Endothelial cell (in vitro differentiated cells): ENCODE measurements around the gene FBF1. TPM values are rescaled to one million over a fixed set of nuclear protein-coding genes. Genes with fewer than 3 reads are reported as not detected.
"Not testable (repeated sequence)": the region's sequence is repeated elsewhere in the genome, so short reads cannot be mapped to it uniquely, and the experiment has no call there.

Experiments
- DNase-seq: peaks from one replicate; pipeline ENCODE4 v3.0.0; 2021; ENCODE audit warnings: low spot score
- H3K27ac Mint-ChIP-seq: one replicate; pipeline ENCODE4 v1.8.0; 2021; ENCODE audit warnings: mixed read lengths, inconsistent platforms; ENCODE audit not compliant: unreplicated experiment
- H3K27me3 Mint-ChIP-seq: one replicate; pipeline ENCODE4 v1.8.0; 2021; ENCODE audit warnings: mild to moderate bottlenecking, moderate library complexity, mixed read lengths, inconsistent platforms; ENCODE audit not compliant: unreplicated experiment
- H3K36me3 Mint-ChIP-seq: one replicate; pipeline ENCODE4 v1.8.0; 2021; ENCODE audit warnings: mild to moderate bottlenecking, low read depth, mixed read lengths, inconsistent platforms; ENCODE audit not compliant: unreplicated experiment
- H3K4me1 Mint-ChIP-seq: one replicate; pipeline ENCODE4 v1.8.0; 2021; ENCODE audit warnings: mild to moderate bottlenecking, mixed read lengths, inconsistent platforms; ENCODE audit not compliant: unreplicated experiment
- H3K4me3 Mint-ChIP-seq: one replicate; pipeline ENCODE4 v1.8.0; 2021; ENCODE audit warnings: mild to moderate bottlenecking, mixed read lengths, inconsistent platforms; ENCODE audit not compliant: unreplicated experiment
- H3K9me3 Mint-ChIP-seq: one replicate; pipeline ENCODE4 v1.8.0; 2021; ENCODE audit warnings: mixed read lengths, inconsistent platforms; ENCODE audit not compliant: unreplicated experiment
- total RNA-seq: library from RNA; stranded (reverse); fragmentation: NEBNext Ultra II Directional; extraction: Animal tissue kit (Norgen Biotek cat#: 25700); gene quantifications from one replicate; pipeline ENCODE4 v1.2.1, GENCODE V29; 2021; ENCODE audit not compliant: unreplicated experiment
- TF ChIP-seq, protein P1 (sequence below): fragments of 200-600 bp; sonication (generic); IDR thresholded peaks from one replicate; pipeline ENCODE4 v1.5.0; 2021; ENCODE audit warnings: antibody characterized with exemption; ENCODE audit not compliant: unreplicated experiment

FBF1 gene
- total RNA-seq, 1 donor from 2014 or later: 7.8 TPM

DNA sequence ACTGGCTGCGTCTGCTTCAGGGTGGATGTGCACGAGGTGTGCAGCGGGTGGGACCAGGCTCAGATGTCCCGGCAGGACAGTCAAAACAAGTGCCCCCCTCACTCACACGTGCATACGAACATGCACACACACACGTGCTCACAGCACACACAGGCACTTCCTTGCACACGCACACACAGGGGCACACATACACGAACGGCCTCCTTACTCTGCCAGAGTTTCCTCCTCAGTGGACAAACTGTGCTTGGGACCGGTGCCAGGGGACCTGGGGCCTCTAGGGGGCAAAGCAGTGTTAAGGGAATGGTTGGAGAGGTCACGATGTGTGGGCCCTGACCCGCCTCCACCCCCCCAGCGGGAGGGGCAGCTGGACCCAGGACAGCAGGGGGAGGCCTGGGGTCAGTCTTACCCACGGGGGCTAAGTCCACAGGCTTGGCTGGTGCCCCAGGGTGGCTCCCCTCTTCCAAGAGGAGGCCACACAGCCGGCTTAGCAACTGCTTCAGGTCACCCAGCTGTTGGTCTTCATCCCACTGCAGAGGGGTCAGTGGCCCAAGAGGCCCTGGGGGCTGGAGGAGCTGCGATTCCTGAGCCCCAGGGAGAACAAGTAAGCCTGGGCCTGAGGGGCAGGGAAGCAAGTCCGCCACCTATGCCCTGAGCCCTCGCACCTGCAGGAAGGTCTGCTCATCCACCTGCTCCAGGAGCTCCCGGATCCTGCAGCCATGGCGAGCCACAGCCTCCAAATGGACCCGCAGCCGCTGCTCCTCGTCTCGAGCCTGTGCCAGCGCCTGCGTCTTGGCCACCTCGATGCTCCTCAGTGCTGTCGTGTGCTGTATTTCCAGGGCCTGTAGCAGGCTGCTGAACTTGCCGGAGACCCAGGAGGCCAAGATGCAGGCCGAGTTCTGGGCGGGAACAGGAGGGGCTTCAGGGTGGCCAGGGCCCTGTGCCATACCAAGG, 49.0 kb downstream of the FBF1 start:
- DNase-seq: no peak
- Mint-ChIP-seq H3K4me1 (peaks cover 16% of the 10 kb centered on the region), H3K36me3 (peaks cover 12% of the 10 kb centered on the region), H3K9me3 (no peaks in the 10 kb centered on the region), H3K27me3 (peaks cover 10% of the 10 kb centered on the region), H3K4me3 (no peak overlapping the region), H3K27ac (no peak overlapping the region)
- TF ChIP-seq, protein P1, sequence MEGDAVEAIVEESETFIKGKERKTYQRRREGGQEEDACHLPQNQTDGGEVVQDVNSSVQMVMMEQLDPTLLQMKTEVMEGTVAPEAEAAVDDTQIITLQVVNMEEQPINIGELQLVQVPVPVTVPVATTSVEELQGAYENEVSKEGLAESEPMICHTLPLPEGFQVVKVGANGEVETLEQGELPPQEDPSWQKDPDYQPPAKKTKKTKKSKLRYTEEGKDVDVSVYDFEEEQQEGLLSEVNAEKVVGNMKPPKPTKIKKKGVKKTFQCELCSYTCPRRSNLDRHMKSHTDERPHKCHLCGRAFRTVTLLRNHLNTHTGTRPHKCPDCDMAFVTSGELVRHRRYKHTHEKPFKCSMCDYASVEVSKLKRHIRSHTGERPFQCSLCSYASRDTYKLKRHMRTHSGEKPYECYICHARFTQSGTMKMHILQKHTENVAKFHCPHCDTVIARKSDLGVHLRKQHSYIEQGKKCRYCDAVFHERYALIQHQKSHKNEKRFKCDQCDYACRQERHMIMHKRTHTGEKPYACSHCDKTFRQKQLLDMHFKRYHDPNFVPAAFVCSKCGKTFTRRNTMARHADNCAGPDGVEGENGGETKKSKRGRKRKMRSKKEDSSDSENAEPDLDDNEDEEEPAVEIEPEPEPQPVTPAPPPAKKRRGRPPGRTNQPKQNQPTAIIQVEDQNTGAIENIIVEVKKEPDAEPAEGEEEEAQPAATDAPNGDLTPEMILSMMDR: no peak

DNA sequence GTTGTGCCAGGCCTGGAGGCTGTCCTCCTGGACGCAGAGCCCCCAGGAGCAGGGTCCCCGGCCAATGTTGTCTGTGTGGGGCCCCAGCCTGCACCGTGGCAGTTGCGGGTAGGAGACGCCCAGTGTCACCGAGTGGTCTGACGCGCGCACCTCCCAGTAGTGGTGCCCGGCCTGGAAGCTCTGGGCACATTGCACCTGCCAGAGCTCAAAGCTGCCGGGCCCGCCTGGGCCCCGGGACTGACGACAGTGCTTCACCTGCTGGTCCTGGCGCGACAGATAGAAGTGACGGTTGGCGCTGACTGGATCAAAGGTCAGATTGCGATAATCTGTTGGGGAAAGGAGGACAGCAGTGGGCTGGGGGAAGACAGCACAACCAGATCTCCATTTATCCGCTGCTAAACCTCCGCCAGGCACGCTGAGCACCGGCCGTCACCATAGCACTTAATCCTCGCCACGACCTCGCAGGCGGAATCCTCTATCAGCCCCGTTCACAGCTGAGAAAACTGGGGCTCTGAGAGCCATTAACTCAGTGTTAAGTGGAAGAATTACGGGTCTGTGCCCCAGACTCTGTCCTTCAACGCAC, 49.7 kb downstream of the FBF1 start:
- TF ChIP-seq, protein P1: no peak
- no peak for DNase-seq
- H3K27ac Mint-ChIP-seq: no peak overlapping the region
- peaks cover 16% of the 10 kb centered on the region for H3K36me3 Mint-ChIP-seq
- H3K4me3 Mint-ChIP-seq: no peak overlapping the region
- H3K9me3 Mint-ChIP-seq: no peaks in the 10 kb centered on the region
- peaks cover 10% of the 10 kb centered on the region for H3K27me3 Mint-ChIP-seq
- H3K4me1 Mint-ChIP-seq: peaks cover 19% of the 10 kb centered on the region

DNA sequence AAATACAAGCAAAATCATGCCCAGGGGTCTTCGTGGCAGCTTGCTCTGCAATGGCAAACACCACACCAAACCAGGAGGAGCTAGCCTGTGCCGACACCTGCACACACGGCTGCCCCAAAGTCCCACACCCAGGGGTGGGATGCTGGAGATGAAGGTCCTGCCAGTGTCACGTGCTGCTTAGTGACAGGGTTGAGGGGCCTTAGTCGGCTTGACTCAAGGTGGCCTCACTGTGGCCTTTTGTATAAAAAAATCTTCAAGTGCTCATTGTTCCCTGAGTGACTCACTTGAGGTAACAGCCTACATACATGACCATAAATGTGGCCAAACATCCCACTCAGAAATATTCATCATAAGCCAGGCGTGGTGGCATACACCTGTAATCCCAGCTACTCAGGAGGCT, 51.4 kb downstream of the FBF1 start:
- Mint-ChIP-seq H3K27ac (no peak overlapping the region), H3K4me1 (peaks cover 13% of the 10 kb centered on the region), H3K4me3 (no peak overlapping the region), H3K9me3 (no peaks in the 10 kb centered on the region), H3K27me3 (peaks cover 6% of the 10 kb centered on the region), H3K36me3 (peaks cover 16% of the 10 kb centered on the region)
- TF ChIP-seq, protein P1: no peak
- DNase-seq: no peak

DNA sequence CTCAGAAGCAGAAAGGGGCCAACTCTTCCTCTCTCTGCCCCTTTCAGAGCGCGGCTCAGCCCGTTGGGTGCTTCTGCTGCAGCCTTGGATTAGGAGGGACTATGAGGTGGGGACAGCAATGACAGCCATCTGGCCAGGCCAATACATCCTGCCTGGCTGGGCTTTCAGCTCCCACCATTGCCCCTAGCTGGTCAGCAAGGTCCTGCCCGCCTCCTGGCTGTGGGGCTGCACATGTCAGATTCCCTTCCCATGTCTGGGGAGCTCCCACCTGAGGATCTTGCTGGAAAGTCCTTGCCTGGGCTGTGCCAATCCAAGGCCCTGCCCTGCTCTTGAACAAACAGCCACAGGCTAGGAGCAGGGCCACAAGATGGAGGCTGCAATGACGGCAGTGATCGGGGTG, 52.4 kb downstream of the FBF1 start:
- TF ChIP-seq, protein P1: no peak
- peaks cover 9% of the 10 kb centered on the region for H3K36me3 Mint-ChIP-seq
- H3K4me1 Mint-ChIP-seq: peaks cover 7% of the 10 kb centered on the region
- no peak for DNase-seq
- H3K27ac Mint-ChIP-seq: no peak overlapping the region
- no peak overlapping the region for H3K4me3 Mint-ChIP-seq
- no peaks in the 10 kb centered on the region for H3K27me3 Mint-ChIP-seq
- H3K9me3 Mint-ChIP-seq: no peaks in the 10 kb centered on the region

DNA sequence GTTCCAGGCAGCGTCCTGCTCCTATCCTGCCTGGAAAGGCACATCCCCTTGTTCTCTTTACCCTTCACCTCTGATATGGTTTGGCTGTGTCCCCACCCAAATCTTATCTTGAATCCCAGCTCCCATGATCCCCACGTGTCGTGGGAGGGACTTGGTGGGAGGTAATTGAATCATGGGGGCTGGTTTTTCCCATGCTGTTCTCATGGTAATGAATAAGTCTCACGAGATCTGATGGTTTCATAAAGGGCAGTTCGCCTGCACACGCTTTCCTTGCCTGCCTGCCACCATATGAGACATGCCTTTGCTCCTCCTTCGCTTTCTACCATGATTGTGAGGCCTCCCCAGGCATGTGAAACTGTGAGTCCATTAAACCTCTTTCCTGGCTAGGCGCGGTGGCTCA, 55.0 kb downstream of the FBF1 start:
- not testable (repeated sequence) for H3K36me3 Mint-ChIP-seq, H3K9me3 Mint-ChIP-seq, DNase-seq, H3K4me1 Mint-ChIP-seq, H3K27me3 Mint-ChIP-seq, H3K27ac Mint-ChIP-seq
- peak overlapping the region; percentile 63 for H3K4me3 Mint-ChIP-seq
